H1 (cell line): ENCODE results near the gene EIF3B. TPM values are rescaled to one million over a fixed set of nuclear protein-coding genes. Genes with fewer than 3 reads are reported as not detected.

ENCODE experiments used
- CTCF ChIA-PET: fragments of 300-600 bp; sonication (Branson Sonifier 250); formaldehyde crosslinking; loops from one replicate; lab custom pipeline; 2021; ENCODE audit not compliant: partially characterized antibody; lab: Charles Lee
- POLR2A ChIA-PET: fragments of 300-600 bp; sonication (Branson Sonifier 250); formaldehyde crosslinking; loops from one replicate; lab custom pipeline; 2021; ENCODE audit warnings: inconsistent platforms; ENCODE audit not compliant: partially characterized antibody; lab: Charles Lee
- DNase-seq, 2 experiments: peaks; one replicate each; pipeline versions ENCODE4 v3.0.0 to v3.0.0-alpha.2; 2010 to 2022; ENCODE audit warnings: low spot score in 2 of 2, low read depth in 1 of 2, mixed read lengths in 1 of 2
- FAIRE-seq: peaks from 2 replicates; lab custom pipeline; 2011; peaks lifted over from hg19 to GRCh38; lab: Jason Lieb, UNC
- H2AFZ ChIP-seq: 2 replicates; pipeline ENCODE4 v1.8.1; 2012; ENCODE audit warnings: low read length, inconsistent platforms
- H2AK5ac ChIP-seq: 2 replicates; pipeline ENCODE4 v1.6.1; 2013; ENCODE audit warnings: low read depth, low read length
- H2BK120ac ChIP-seq: replicated peaks from 2 replicates; pipeline ENCODE3; 2013; ENCODE audit warnings: low read depth, low read length, inconsistent platforms
- H2BK12ac ChIP-seq: 2 replicates; pipeline ENCODE4 v1.6.1; 2013; ENCODE audit warnings: low read depth, low read length
- H2BK15ac ChIP-seq: 2 replicates; pipeline ENCODE4 v1.6.1; 2013; ENCODE audit warnings: low read length
- H2BK20ac ChIP-seq: 2 replicates; pipeline ENCODE4 v1.6.1; 2013; ENCODE audit warnings: low read length
- H2BK5ac ChIP-seq: 2 replicates; pipeline ENCODE4 v1.6.1; 2013; ENCODE audit warnings: low read depth, low read length
- H3K14ac ChIP-seq: 2 replicates; pipeline ENCODE4 v1.6.1; 2013; ENCODE audit warnings: inconsistent platforms; ENCODE audit not compliant: insufficient read length
- H3K18ac ChIP-seq: 2 replicates; pipeline ENCODE4 v1.6.1; 2013; ENCODE audit warnings: low read length; ENCODE audit errors: extremely low read depth
- H3K23ac ChIP-seq: 2 replicates; pipeline ENCODE4 v1.6.1; 2013; ENCODE audit warnings: inconsistent platforms; ENCODE audit not compliant: insufficient read length
- H3K23me2 ChIP-seq: 2 replicates; pipeline ENCODE4 v1.6.1; 2013; ENCODE audit warnings: low read depth, low read length
- H3K27ac ChIP-seq: 2 replicates; pipeline ENCODE4 v1.6.1; 2011; ENCODE audit warnings: low read depth, low read length, inconsistent platforms
- H3K27me3 ChIP-seq, 4 experiments: replicated peaks in 1 of 4; 1 replicate in 1 of 4; 2 replicates in 3 of 4; pipeline versions ENCODE4 v1.6.1 to v1.8.1; 2011 to 2013; ENCODE audit warnings: low read length in 3 of 4, mild to moderate bottlenecking in 3 of 4, inconsistent platforms in 2 of 4, mixed read lengths in 2 of 4, moderate library complexity in 1 of 4; ENCODE audit not compliant: control insufficient read depth in 3 of 4, insufficient read depth in 3 of 4; ENCODE audit errors: extremely low read depth in 1 of 4
- H3K36me3 ChIP-seq, 4 experiments: 2 replicates each; pipeline versions ENCODE4 v1.6.1 to v1.8.1; 2011 to 2013; ENCODE audit warnings: mild to moderate bottlenecking in 4 of 4, low read length in 3 of 4, moderate library complexity in 2 of 4, control low read depth in 1 of 4, inconsistent platforms in 1 of 4; ENCODE audit not compliant: insufficient read depth in 4 of 4, control insufficient read depth in 2 of 4
- H3K4ac ChIP-seq: replicated peaks from 2 replicates; pipeline ENCODE3; 2013; ENCODE audit warnings: low read length, low read depth, mixed read lengths, inconsistent platforms; ENCODE audit not compliant: insufficient read length
- H3K4me1 ChIP-seq, 4 experiments: replicated peaks in 1 of 4; 1 replicate in 1 of 4; 2 replicates in 3 of 4; pipeline versions ENCODE4 v1.6.1 to v1.8.1; 2011 to 2013; ENCODE audit warnings: low read length in 3 of 4, inconsistent platforms in 2 of 4, mixed read lengths in 1 of 4; ENCODE audit not compliant: insufficient read depth in 4 of 4, control insufficient read depth in 3 of 4
- H3K4me2 ChIP-seq, 2 experiments: 2 replicates each; pipeline versions ENCODE4 v1.6.1 to v1.8.1; 2011 to 2013; ENCODE audit warnings: low read depth in 2 of 2, low read length in 2 of 2, control low read depth in 1 of 2, inconsistent platforms in 1 of 2, mild to moderate bottlenecking in 1 of 2; ENCODE audit not compliant: insufficient read depth in 1 of 2
- H3K4me3 ChIP-seq, 4 experiments: fragments of 200-600, 300-600 bp in 1 of 4; sonication (generic), shearing (Covaris generic), sonication (Bioruptor Twin) in 1 of 4; 2 replicates each; pipeline versions ENCODE4 v1.5.1 to v1.8.1; 2011 to 2016; ENCODE audit warnings: low read length in 4 of 4, low read depth in 3 of 4, control low read depth in 2 of 4, inconsistent platforms in 2 of 4, mild to moderate bottlenecking in 2 of 4, mixed read lengths in 1 of 4, moderate library complexity in 1 of 4; ENCODE audit not compliant: insufficient read depth in 2 of 4; ENCODE audit errors: extremely low read depth in 1 of 4
- H3K56ac ChIP-seq: replicated peaks from 2 replicates; pipeline ENCODE3; 2013; ENCODE audit warnings: low read depth, mild to moderate bottlenecking, mixed read lengths, low read length, inconsistent platforms; ENCODE audit not compliant: insufficient read length
- H3K79me1 ChIP-seq: 2 replicates; pipeline ENCODE4 v1.6.1; 2013; ENCODE audit warnings: low read depth, low read length, control low read depth
- H3K79me2 ChIP-seq, 2 experiments: 2 replicates each; pipeline versions ENCODE4 v1.6.1 to v1.8.1; 2012 to 2013; ENCODE audit warnings: low read length in 2 of 2, mild to moderate bottlenecking in 2 of 2, inconsistent platforms in 1 of 2; ENCODE audit not compliant: insufficient read depth in 2 of 2, control insufficient read depth in 1 of 2
- H3K9ac ChIP-seq, 4 experiments: replicated peaks in 1 of 4; 1 replicate in 1 of 4; 2 replicates in 3 of 4; pipeline versions ENCODE4 v1.6.1 to v1.8.1; 2011 to 2013; ENCODE audit warnings: low read depth in 3 of 4, low read length in 3 of 4, control low read depth in 2 of 4, mild to moderate bottlenecking in 2 of 4, moderate library complexity in 2 of 4, inconsistent platforms in 1 of 4; ENCODE audit errors: extremely low read depth in 1 of 4
- H3K9me3 ChIP-seq, 2 experiments: 2 replicates each; pipeline versions ENCODE4 v1.6.1 to v1.8.1; 2012 to 2013; ENCODE audit warnings: mild to moderate bottlenecking in 2 of 2, moderate library complexity in 2 of 2, control low read depth in 1 of 2, inconsistent platforms in 1 of 2, low read depth in 1 of 2, low read length in 1 of 2, mixed read lengths in 1 of 2; ENCODE audit not compliant: insufficient read depth in 2 of 2
- H4K20me1 ChIP-seq, 2 experiments: replicated peaks in 1 of 2; 2 replicates each; pipeline versions ENCODE3 to v1.8.1; 2011 to 2013; ENCODE audit warnings: inconsistent platforms in 2 of 2, low read length in 2 of 2, mild to moderate bottlenecking in 1 of 2; ENCODE audit not compliant: insufficient read depth in 2 of 2, control insufficient read depth in 1 of 2
- H4K5ac ChIP-seq: 2 replicates; pipeline ENCODE4 v1.6.1; 2013; ENCODE audit warnings: low read length, low read depth, mixed read lengths, inconsistent platforms; ENCODE audit not compliant: insufficient read length
- H4K8ac ChIP-seq: 2 replicates; pipeline ENCODE4 v1.8.0; 2013; ENCODE audit warnings: mild to moderate bottlenecking, moderate library complexity, low read length, inconsistent platforms; ENCODE audit not compliant: insufficient read depth; ENCODE audit errors: extremely low read depth
- H4K91ac ChIP-seq: replicated peaks from 2 replicates; pipeline ENCODE3; 2013; ENCODE audit warnings: low read length, mixed read lengths, inconsistent platforms; ENCODE audit not compliant: insufficient read length
- CHD1 ChIP-seq: IDR thresholded peaks from 2 replicates; pipeline ENCODE4 v1.6.1; 2012; ENCODE audit warnings: low read depth, low read length, improper control_type of control experiment
- FOSL1 ChIP-seq: IDR thresholded peaks from 2 replicates; pipeline ENCODE4 v1.6.1; 2011; ENCODE audit warnings: mild to moderate bottlenecking, low read depth, low read length, moderate library complexity; ENCODE audit not compliant: insufficient read depth
- PHF8 ChIP-seq: fragments of 200-600 bp; sonication (generic); conservative IDR thresholded peaks from 2 replicates; pipeline ENCODE4 v1.7.1; 2012; ENCODE audit warnings: low read depth, mild to moderate bottlenecking, inconsistent platforms, low read length, moderate library complexity
- SUZ12 ChIP-seq: fragments of 200-600 bp; sonication (generic); IDR thresholded peaks from 2 replicates; pipeline ENCODE4 v1.6.1; 2012; ENCODE audit warnings: mild to moderate bottlenecking, inconsistent platforms, low read length, moderate library complexity, mixed read lengths
- TCF12 ChIP-seq: IDR thresholded peaks from 2 replicates; pipeline ENCODE4 v1.6.1; 2011; ENCODE audit warnings: low read depth, mild to moderate bottlenecking, low read length
- WGBS, 2 experiments: shearing (Covaris generic) in 1 of 2; methylation state at CpG; one replicate each; pipeline versions ENCODE4 v1.1.6 to v1.1.7; 2013 to 2015; ENCODE audit warnings: low lambda C conversion rate in 2 of 2, mixed read lengths in 2 of 2, inconsistent platforms in 1 of 2, low coverage in 1 of 2, missing lambda C conversion rate in 1 of 2; ENCODE audit not compliant: insufficient replicate concordance in 2 of 2, insufficient coverage in 1 of 2, insufficient read length in 1 of 2; ENCODE audit errors: extremely low coverage in 1 of 2, missing lambda C conversion rate in 1 of 2; 5-methylcytosine and 5-hydroxymethylcytosine counted together
- polyA plus RNA-seq, 7 experiments: library from polyadenylated mRNA; depleted of rRNA in 3 of 7; stranded (reverse) in 5 of 7; unstranded in 2 of 7; fragments of >200 nt in 5 of 7; fragments of 200-250 nt in 2 of 7; gene quantifications; 1 replicate in 5 of 7; 2 replicates in 1 of 7; 4 replicates in 1 of 7; pipeline versions ENCODE4 v1.2.1 to v1.2.3, GENCODE V29; 2011 to 2013; ENCODE audit warnings: missing spikeins in 2 of 7, mixed read lengths in 2 of 7
- total RNA-seq: library from RNA; stranded (reverse); fragmentation: NEBNext Ultra II Directional; extraction: Animal tissue kit (Norgen Biotek cat#: 25700); gene quantifications from 2 replicates; pipeline ENCODE4 v1.2.1, GENCODE V29; 2021

Gene EIF3B
- total and polyA plus RNA-seq, 2 of the 8 experiments (the other 6 are each of a cell fraction or from before 2014, with no cell fraction given), result 167 to 316 TPM

- no peak overlapping the region for H3K4me2 ChIP-seq
- no peak for FAIRE-seq
- no peak overlapping the region for H3K27ac ChIP-seq
- ChIA-PET CTCF (interaction anchor here (0.5 to 1.7 kb wide), 3 partner anchors 17 to 714 kb away, joined by 3 to 4 read pairs (median 3); no protein-coding TSS in a partner anchor), POLR2A (interaction anchor here (0.9 to 2.0 kb wide), 4 partner anchors 12 to 44 kb away, joined by 3 to 12 read pairs (median 4); partner anchors contain the start of gene EIF3B)
- H3K4me1 ChIP-seq, result peaks cover 0 to 5% (median 0%) of the 10 kb centered on the region in 4 experiments; a peak in 2 of 7 replicates
- H4K5ac ChIP-seq, result no peak overlapping the region
- no peak overlapping the region for H3K56ac ChIP-seq
- H2BK20ac ChIP-seq, result no peak overlapping the region
- no peak overlapping the region for H3K4ac ChIP-seq
- H2BK120ac ChIP-seq, result no peak overlapping the region
- H3K79me1 ChIP-seq, result no peaks in the 10 kb centered on the region
- H3K14ac ChIP-seq, result no peak overlapping the region
- TF ChIP-seq TCF12, result no peak
- TF ChIP-seq SUZ12, result no peak
- no peak for TF ChIP-seq FOSL1
- no peak for TF ChIP-seq PHF8
- no peak for TF ChIP-seq CHD1
- H3K36me3 ChIP-seq, result no peaks in the 10 kb centered on the region
- H2BK5ac ChIP-seq, result no peak overlapping the region
- no peak overlapping the region for H2AK5ac ChIP-seq
- H3K4me3 ChIP-seq, result no peak overlapping the region
- no peak overlapping the region for H3K23ac ChIP-seq
- H4K20me1 ChIP-seq, result peaks cover 0 to 2% of the 10 kb centered on the region in 2 experiments
- H3K9ac ChIP-seq, result no peak overlapping the region
- DNase-seq, result no peak
- no peak overlapping the region for H2AFZ ChIP-seq
- no peaks in the 10 kb centered on the region for H3K9me3 ChIP-seq
- no peak overlapping the region for H4K91ac ChIP-seq
- H3K27me3 ChIP-seq, result no peaks in the 10 kb centered on the region
- 91% methylated on average over 31 of the region's 31 CpGs; no CpG with 5 or more reads in 1 of the 2 experiments for WGBS, 2 experiments
- no peak overlapping the region for H3K18ac ChIP-seq
- no peak overlapping the region for H2BK15ac ChIP-seq
- H3K79me2 ChIP-seq, result no peaks in the 10 kb centered on the region
- no peaks in the 10 kb centered on the region for H3K23me2 ChIP-seq
- H2BK12ac ChIP-seq, result no peak overlapping the region
- no peak overlapping the region for H4K8ac ChIP-seq
These were observed 33.4 kb downstream of the EIF3B start for GRCh38 chr7:2387897-2388636.
